ENCODE data around the gene RNF144A. TPM values are rescaled to one million over a fixed set of nuclear protein-coding genes. Genes with fewer than 3 reads are reported as not detected.
A peak's percentile ranks its signal among the peaks of the same experiment; 100 is the strongest.

The RNF144A gene
- total and polyA plus RNA-seq, 2 donors from 2014 or later = 4.2 to 12.3 TPM

DNA sequence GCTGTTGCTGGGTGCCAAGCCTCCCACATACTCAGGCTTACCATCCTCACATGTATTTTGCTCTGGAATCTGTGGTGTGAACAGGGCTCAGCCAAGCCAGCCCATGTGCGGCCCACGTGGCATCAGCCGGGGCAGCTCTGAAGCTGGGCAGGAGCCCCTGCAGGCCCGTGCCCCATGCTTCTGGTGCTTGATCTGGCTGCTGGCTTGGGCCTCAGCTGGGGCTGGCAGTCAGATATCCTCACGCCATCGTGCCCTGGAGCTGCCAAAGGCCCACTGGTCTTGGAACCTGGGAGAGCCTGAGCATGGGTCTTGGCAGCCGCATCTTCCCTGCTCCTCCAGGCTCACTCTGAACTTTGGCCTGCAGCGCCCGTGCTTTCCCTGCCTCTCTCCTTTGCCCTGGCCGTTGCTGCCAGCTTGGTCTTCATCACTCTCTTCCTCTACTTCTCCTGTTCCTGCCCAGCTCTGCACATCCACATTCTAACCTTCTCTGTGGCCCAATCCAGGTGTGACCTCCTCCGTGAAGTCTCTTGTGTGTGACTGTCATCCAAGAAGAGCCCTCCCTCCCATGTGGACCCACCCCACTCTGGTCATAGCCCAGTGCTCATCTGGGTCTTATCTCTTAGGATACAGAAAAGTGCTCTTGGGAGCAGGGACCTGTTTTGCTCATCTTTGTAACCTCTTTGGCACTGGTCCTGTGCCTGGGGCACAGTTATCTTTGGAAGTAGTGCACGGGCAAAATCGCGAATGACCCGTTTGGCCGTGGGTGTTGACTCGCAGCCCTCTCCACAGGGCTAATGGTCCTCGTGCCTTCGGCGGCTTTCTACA is 116.1 kb downstream of the RNF144A start:
- intact Hi-C loops (cut with DNase I) = no loop called here
- FAIRE-seq (no peak), DNase-seq (no peak)
- Histone ChIP-seq H3K36me3 (ENCODE audit: control insufficient read depth in 2 of 3, insufficient read depth in 3 of 3, low read length in 3 of 3) (peaks cover 0 to 10% (median 9%) of the 10 kb centered on the region in 3 donors), H3K27me3 (ENCODE audit: control insufficient read depth, insufficient read depth, low read length) (no peaks in the 10 kb centered on the region), H3K9ac (ENCODE audit: low read length in 3 of 3) (no peak overlapping the region), H3K4me3 (ENCODE audit: low read length in 3 of 3) (no peak overlapping the region), H3K4me1 (ENCODE audit: control insufficient read depth in 2 of 3, insufficient read depth in 2 of 3, low read depth in 1 of 3, low read length in 3 of 3) (peaks cover 0 to 19% (median 8%) of the 10 kb centered on the region in 3 donors), H3K27ac (ENCODE audit: low read depth in 2 of 2, low read length in 2 of 2) (no peak overlapping the region), H3K9me3 (ENCODE audit: control insufficient read depth in 2 of 3, insufficient read depth in 1 of 3, low read length in 3 of 3) (no peaks in the 10 kb centered on the region)
- TF ChIP-seq, protein P1, sequence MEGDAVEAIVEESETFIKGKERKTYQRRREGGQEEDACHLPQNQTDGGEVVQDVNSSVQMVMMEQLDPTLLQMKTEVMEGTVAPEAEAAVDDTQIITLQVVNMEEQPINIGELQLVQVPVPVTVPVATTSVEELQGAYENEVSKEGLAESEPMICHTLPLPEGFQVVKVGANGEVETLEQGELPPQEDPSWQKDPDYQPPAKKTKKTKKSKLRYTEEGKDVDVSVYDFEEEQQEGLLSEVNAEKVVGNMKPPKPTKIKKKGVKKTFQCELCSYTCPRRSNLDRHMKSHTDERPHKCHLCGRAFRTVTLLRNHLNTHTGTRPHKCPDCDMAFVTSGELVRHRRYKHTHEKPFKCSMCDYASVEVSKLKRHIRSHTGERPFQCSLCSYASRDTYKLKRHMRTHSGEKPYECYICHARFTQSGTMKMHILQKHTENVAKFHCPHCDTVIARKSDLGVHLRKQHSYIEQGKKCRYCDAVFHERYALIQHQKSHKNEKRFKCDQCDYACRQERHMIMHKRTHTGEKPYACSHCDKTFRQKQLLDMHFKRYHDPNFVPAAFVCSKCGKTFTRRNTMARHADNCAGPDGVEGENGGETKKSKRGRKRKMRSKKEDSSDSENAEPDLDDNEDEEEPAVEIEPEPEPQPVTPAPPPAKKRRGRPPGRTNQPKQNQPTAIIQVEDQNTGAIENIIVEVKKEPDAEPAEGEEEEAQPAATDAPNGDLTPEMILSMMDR (IDR thresholded peaks at IDR 0.05; ENCODE audit: borderline replicate concordance, extremely low read depth, insufficient read depth) = no peak

GRCh38 chr2:7034303-7034702 is 117.1 kb downstream of the RNF144A start:
- intact Hi-C loops (cut with DNase I) = no loop called here
- H3K27me3 ChIP-seq (ENCODE audit: control insufficient read depth, insufficient read depth, low read length) = no peaks in the 10 kb centered on the region
- H3K9ac ChIP-seq (ENCODE audit: low read length in 3 of 3) = no peak overlapping the region
- no peak overlapping the region for H3K27ac ChIP-seq (ENCODE audit: low read depth in 2 of 2, low read length in 2 of 2)
- TF ChIP-seq, protein P1 (IDR thresholded peaks at IDR 0.05; ENCODE audit: borderline replicate concordance, extremely low read depth, insufficient read depth) = peak; percentile 13
- no peaks in the 10 kb centered on the region for H3K9me3 ChIP-seq (ENCODE audit: control insufficient read depth in 2 of 3, insufficient read depth in 1 of 3, low read length in 3 of 3)
- peaks cover 0 to 13% (median 10%) of the 10 kb centered on the region in 3 donors for H3K36me3 ChIP-seq (ENCODE audit: control insufficient read depth in 2 of 3, insufficient read depth in 3 of 3, low read length in 3 of 3)
- FAIRE-seq = no peak
- H3K4me3 ChIP-seq (ENCODE audit: low read length in 3 of 3) = no peak overlapping the region
- peak in 4 of 5 donors; percentile 49 to 70 (median 62) for DNase-seq
- peaks cover 0 to 11% (median 8%) of the 10 kb centered on the region in 3 donors for H3K4me1 ChIP-seq (ENCODE audit: control insufficient read depth in 2 of 3, insufficient read depth in 2 of 3, low read depth in 1 of 3, low read length in 3 of 3)

DNA sequence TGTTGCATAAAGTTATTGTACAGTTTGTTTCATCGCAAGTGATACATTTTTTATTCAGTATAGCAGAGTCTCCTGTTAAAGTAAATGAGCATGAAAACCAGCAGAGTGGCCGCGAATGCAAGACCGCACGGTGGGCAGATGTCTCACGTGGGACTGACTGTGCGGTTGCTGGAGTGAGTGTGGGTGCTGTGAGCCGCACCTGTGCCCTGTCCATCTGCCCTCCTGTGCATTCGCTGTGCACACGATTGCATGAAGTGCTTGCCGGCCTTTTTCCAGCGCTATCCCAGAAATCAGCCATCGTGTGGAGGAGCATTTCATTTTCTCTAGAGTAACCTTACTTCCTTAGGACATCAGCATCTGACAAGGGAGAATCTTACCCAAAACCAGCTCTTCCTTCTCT is 118.7 kb downstream of the RNF144A start:
- Histone ChIP-seq H3K4me3 (ENCODE audit: low read length in 3 of 3) (no peak overlapping the region), H3K4me1 (ENCODE audit: control insufficient read depth in 2 of 3, insufficient read depth in 2 of 3, low read depth in 1 of 3, low read length in 3 of 3) (peaks cover 0 to 8% (median 7%) of the 10 kb centered on the region in 3 donors), H3K27ac (ENCODE audit: low read depth in 2 of 2, low read length in 2 of 2) (no peak overlapping the region), H3K9me3 (ENCODE audit: control insufficient read depth in 2 of 3, insufficient read depth in 1 of 3, low read length in 3 of 3) (no peaks in the 10 kb centered on the region), H3K27me3 (ENCODE audit: control insufficient read depth, insufficient read depth, low read length) (no peaks in the 10 kb centered on the region), H3K36me3 (ENCODE audit: control insufficient read depth in 2 of 3, insufficient read depth in 3 of 3, low read length in 3 of 3) (peaks cover 2 to 12% (median 9%) of the 10 kb centered on the region in 3 donors), H3K9ac (ENCODE audit: low read length in 3 of 3) (no peak overlapping the region)
- no peak for DNase-seq
- TF ChIP-seq, protein P1 (IDR thresholded peaks at IDR 0.05; ENCODE audit: borderline replicate concordance, extremely low read depth, insufficient read depth) = no peak
- FAIRE-seq = no peak
- intact Hi-C loops (cut with DNase I) = no loop called here

All from kidney (tissue), 14 donors.